ENCODE data around the gene LEF1. TPM values are rescaled to one million over a fixed set of nuclear protein-coding genes. Genes with fewer than 3 reads are reported as not detected.
A peak's percentile ranks its signal among the peaks of the same experiment; 100 is the strongest.

The LEF1 gene
- total RNA-seq, 1 donor from 2014 or later = 16.6 TPM

DNA sequence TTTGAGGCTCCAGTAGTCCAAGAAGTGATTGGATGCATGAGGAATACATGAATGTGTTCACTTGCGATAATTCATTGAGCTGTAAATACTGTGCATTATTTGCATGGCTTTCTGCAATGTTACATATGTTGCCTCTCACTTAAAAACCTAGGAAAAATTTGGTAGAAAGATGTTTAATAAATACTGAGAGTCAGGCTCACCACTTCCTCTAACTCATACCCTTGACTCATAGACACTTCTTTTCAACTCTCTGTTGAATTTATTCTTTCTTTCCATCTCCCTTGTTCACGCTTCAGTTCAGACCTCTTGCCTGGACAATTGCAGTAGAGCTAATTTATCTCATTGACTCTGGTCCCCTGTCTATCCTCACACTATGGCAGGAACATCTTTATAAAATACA is 35.8 kb upstream of the LEF1 start:
- H3K27me3 Mint-ChIP-seq (ENCODE audit: low read depth, unreplicated experiment) = peaks cover 11% of the 10 kb centered on the region
- no peak overlapping the region for H3K27ac Mint-ChIP-seq (ENCODE audit: unreplicated experiment)
- H3K4me3 ChIP-seq (ENCODE audit: insufficient read depth, low read depth, low read length) = no peak overlapping the region
- DNase-seq (ENCODE audit: low read depth) (peak; percentile 10), FAIRE-seq (peak; percentile 13)
- peaks cover 7% of the 10 kb centered on the region for H3K4me1 ChIP-seq (ENCODE audit: insufficient read depth, low read length)
- peaks cover 8% of the 10 kb centered on the region for H3K4me1 Mint-ChIP-seq (ENCODE audit: low read depth, unreplicated experiment)
- no peaks in the 10 kb centered on the region for H3K9me3 ChIP-seq (ENCODE audit: insufficient read depth, low read depth, low read length)
- H3K9ac ChIP-seq (ENCODE audit: low read length) = no peak overlapping the region
- peaks cover 3% of the 10 kb centered on the region for H3K9me3 Mint-ChIP-seq (ENCODE audit: unreplicated experiment)
- H4K20me1 ChIP-seq (ENCODE audit: insufficient read depth, low read length) = no peaks in the 10 kb centered on the region
- no peak overlapping the region for H2AFZ ChIP-seq (ENCODE audit: low read depth, low read length)
- H3K4me2 ChIP-seq (ENCODE audit: low read length) = no peak overlapping the region
- TF ChIP-seq EZH2 (IDR thresholded peaks at IDR 0.05; ENCODE audit: insufficient read depth, low read length) = no peak
- TF ChIP-seq, protein P1, sequence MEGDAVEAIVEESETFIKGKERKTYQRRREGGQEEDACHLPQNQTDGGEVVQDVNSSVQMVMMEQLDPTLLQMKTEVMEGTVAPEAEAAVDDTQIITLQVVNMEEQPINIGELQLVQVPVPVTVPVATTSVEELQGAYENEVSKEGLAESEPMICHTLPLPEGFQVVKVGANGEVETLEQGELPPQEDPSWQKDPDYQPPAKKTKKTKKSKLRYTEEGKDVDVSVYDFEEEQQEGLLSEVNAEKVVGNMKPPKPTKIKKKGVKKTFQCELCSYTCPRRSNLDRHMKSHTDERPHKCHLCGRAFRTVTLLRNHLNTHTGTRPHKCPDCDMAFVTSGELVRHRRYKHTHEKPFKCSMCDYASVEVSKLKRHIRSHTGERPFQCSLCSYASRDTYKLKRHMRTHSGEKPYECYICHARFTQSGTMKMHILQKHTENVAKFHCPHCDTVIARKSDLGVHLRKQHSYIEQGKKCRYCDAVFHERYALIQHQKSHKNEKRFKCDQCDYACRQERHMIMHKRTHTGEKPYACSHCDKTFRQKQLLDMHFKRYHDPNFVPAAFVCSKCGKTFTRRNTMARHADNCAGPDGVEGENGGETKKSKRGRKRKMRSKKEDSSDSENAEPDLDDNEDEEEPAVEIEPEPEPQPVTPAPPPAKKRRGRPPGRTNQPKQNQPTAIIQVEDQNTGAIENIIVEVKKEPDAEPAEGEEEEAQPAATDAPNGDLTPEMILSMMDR (IDR thresholded peaks at IDR 0.05; ENCODE audit: insufficient read depth, low read depth, low read length) = no peak
- H3K36me3 Mint-ChIP-seq (ENCODE audit: low read depth, unreplicated experiment) = no peaks in the 10 kb centered on the region
- no peaks in the 10 kb centered on the region for H3K36me3 ChIP-seq (ENCODE audit: insufficient read depth, low read length)
- H3K27me3 ChIP-seq (ENCODE audit: insufficient read depth, low read length) = no peaks in the 10 kb centered on the region
- H3K79me2 ChIP-seq (ENCODE audit: insufficient read depth, low read length) = no peaks in the 10 kb centered on the region
- no peak overlapping the region for H3K4me3 Mint-ChIP-seq (ENCODE audit: unreplicated experiment)
- no peak overlapping the region for H3K27ac ChIP-seq (ENCODE audit: low read depth, low read length)

- Mint-ChIP-seq H3K27ac (ENCODE audit: unreplicated experiment) (no peak overlapping the region), H3K4me3 (ENCODE audit: unreplicated experiment) (no peak overlapping the region)
Measured at GRCh38 chr4:108203377-108203776, 34.6 kb upstream of the LEF1 start.

DNA sequence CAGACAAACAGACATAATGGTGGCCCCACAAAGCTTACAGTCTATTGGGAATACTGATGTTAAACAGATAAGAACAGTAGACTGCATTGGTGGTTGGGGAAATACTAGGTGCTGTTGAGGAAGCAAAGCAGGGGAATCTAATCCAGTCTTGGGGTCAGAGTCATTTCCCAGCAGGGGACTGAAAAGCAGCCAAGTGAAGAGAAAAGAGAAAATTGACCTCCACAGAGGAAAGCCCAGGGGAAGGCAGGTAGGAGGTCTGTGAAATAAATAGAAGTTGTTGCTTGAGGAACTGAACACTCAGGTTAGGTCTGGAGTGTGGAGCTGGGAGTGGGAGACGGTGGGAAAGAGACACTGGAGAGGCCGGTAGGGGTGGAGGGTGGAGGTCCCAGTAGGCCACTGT is 33.0 kb upstream of the LEF1 start:
- Histone ChIP-seq H3K36me3 (ENCODE audit: insufficient read depth, low read length) (no peaks in the 10 kb centered on the region), H3K27me3 (ENCODE audit: insufficient read depth, low read length) (no peaks in the 10 kb centered on the region), H3K4me3 (ENCODE audit: insufficient read depth, low read depth, low read length) (no peak overlapping the region), H3K4me2 (ENCODE audit: low read length) (no peak overlapping the region), H2AFZ (ENCODE audit: low read depth, low read length) (no peak overlapping the region), H3K4me1 (ENCODE audit: insufficient read depth, low read length) (peaks cover 7% of the 10 kb centered on the region), H3K79me2 (ENCODE audit: insufficient read depth, low read length) (no peaks in the 10 kb centered on the region), H3K9ac (ENCODE audit: low read length) (no peak overlapping the region), H4K20me1 (ENCODE audit: insufficient read depth, low read length) (no peaks in the 10 kb centered on the region), H3K9me3 (ENCODE audit: insufficient read depth, low read depth, low read length) (no peaks in the 10 kb centered on the region), H3K27ac (ENCODE audit: low read depth, low read length) (no peak overlapping the region)
- DNase-seq (ENCODE audit: low read depth) = no peak
- FAIRE-seq = no peak
- no peak for TF ChIP-seq EZH2 (IDR thresholded peaks at IDR 0.05; ENCODE audit: insufficient read depth, low read length)
- Mint-ChIP-seq H3K36me3 (ENCODE audit: low read depth, unreplicated experiment) (no peaks in the 10 kb centered on the region), H3K4me3 (ENCODE audit: unreplicated experiment) (no peak overlapping the region), H3K4me1 (ENCODE audit: low read depth, unreplicated experiment) (peaks cover 8% of the 10 kb centered on the region), H3K9me3 (ENCODE audit: unreplicated experiment) (peaks cover 3% of the 10 kb centered on the region), H3K27me3 (ENCODE audit: low read depth, unreplicated experiment) (peaks cover 8% of the 10 kb centered on the region), H3K27ac (ENCODE audit: unreplicated experiment) (no peak overlapping the region)

More at GRCh38 chr4:108203377-108203776, 34.6 kb upstream of the LEF1 start:
- Histone ChIP-seq H3K4me2 (ENCODE audit: low read length) (no peak overlapping the region), H3K36me3 (ENCODE audit: insufficient read depth, low read length) (no peaks in the 10 kb centered on the region), H3K79me2 (ENCODE audit: insufficient read depth, low read length) (no peaks in the 10 kb centered on the region), H3K9ac (ENCODE audit: low read length) (no peak overlapping the region), H3K27ac (ENCODE audit: low read depth, low read length) (no peak overlapping the region), H3K9me3 (ENCODE audit: insufficient read depth, low read depth, low read length) (no peaks in the 10 kb centered on the region), H3K4me1 (ENCODE audit: insufficient read depth, low read length) (peaks cover 7% of the 10 kb centered on the region), H3K27me3 (ENCODE audit: insufficient read depth, low read length) (no peaks in the 10 kb centered on the region), H2AFZ (ENCODE audit: low read depth, low read length) (no peak overlapping the region), H4K20me1 (ENCODE audit: insufficient read depth, low read length) (no peaks in the 10 kb centered on the region), H3K4me3 (ENCODE audit: insufficient read depth, low read depth, low read length) (no peak overlapping the region)
- peaks cover 8% of the 10 kb centered on the region for H3K4me1 Mint-ChIP-seq (ENCODE audit: low read depth, unreplicated experiment)
- DNase-seq (ENCODE audit: low read depth) (no peak), FAIRE-seq (no peak)
- no peak for TF ChIP-seq EZH2 (IDR thresholded peaks at IDR 0.05; ENCODE audit: insufficient read depth, low read length)
- TF ChIP-seq, protein P1 (IDR thresholded peaks at IDR 0.05; ENCODE audit: insufficient read depth, low read depth, low read length) = no peak
- peaks cover 3% of the 10 kb centered on the region for H3K9me3 Mint-ChIP-seq (ENCODE audit: unreplicated experiment)
- H3K27me3 Mint-ChIP-seq (ENCODE audit: low read depth, unreplicated experiment) = peaks cover 11% of the 10 kb centered on the region
- H3K36me3 Mint-ChIP-seq (ENCODE audit: low read depth, unreplicated experiment) = no peaks in the 10 kb centered on the region
